Stimulated activated CD8-positive, alpha-beta memory T cell treated with anti-CD3 and anti-CD28 coated beads, Interleukin-15, amount 100 ng/mL, for 24 hours (primary cell): ENCODE data around the gene MIS18A.
"Not testable (repeated sequence)": the region's sequence is repeated elsewhere in the genome, so short reads cannot be mapped to it uniquely, and the experiment has no call there.

Experiments
- DNase-seq: peaks from one replicate; pipeline ENCODE4 v3.0.0-alpha.2; 2020; ENCODE audit warnings: low read depth

Gene MIS18A

GRCh38 chr21:32304998-32305397 is 26.1 kb upstream of the MIS18A start:
- DNase-seq, result no peak

- DNase-seq, result no peak
Measured at GRCh38 chr21:32303385-32303784, 24.5 kb upstream of the MIS18A start.

- DNase-seq, result no peak
Measured at GRCh38 chr21:32302560-32302959, 23.7 kb upstream of the MIS18A start.

DNA sequence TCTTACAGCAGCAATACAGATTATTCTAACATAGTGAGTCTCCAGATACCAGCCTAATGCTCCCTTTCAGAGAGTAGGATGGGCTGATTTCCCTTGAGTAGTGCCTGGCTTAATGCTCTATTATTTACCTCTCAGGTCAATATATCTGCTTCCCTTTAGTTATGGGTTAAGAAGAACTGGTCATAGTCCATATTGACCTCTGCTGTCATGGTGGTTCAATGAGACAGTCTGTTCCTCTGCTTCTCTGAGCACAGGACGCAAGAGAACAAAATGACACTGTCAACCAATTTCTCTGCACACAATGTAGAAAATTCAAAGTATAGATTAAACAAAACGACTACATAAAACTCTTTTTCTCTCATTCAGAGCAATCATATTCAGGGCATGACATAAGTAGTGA is 22.7 kb upstream of the MIS18A start:
- no peak for DNase-seq

- DNase-seq, result no peak
Measured at GRCh38 chr21:32300117-32300681, 21.4 kb upstream of the MIS18A start.

DNA sequence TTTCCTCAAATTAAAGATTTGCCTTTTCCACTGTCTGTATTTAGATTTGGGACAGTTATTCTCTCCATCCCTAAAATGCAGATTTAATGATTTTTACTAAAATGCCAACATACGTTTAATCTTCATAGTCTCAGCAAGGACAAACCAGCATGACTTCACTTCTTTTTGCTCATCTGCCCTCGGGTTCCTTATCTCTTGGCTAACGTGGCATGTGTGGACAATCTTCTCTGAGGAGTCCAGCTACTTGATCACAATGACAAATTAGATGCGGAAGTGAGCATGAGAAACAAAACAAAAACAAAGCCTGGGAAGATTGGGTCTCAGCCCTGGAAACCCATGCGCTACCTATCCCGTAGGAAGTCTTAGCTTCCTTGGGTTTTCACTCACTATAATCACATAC is 20.8 kb upstream of the MIS18A start:
- no peak for DNase-seq

DNA sequence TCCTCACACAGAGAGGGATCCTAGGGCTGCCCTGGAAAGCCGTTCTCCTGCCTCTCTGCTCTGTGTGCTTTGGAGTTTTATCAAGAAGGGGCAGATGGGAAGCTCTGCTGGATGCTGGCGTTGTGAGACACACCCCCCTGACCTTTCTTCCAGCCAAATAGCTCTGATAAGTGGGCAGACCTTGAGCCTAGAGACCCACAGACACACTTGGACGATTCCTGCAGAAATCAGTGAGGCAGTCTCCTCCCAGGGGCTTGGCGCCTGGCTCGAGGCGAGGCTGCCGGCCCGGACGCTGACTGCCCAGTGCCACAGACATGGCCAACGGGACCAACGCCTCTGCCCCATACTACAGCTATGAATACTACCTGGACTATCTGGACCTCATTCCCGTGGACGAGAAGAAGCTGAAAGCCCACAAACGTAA is 19.8 kb upstream of the MIS18A start, which contains the start of gene MRAP:
TSS of gene MRAP (plus strand) at position 198 of the 424 bp plus-strand sequence. CDS start at position 315, 117 bp downstream.
- DNase-seq, result no peak

GRCh38 chr21:32298148-32298559 is 19.3 kb upstream of the MIS18A start:
- DNase-seq, result no peak

DNA sequence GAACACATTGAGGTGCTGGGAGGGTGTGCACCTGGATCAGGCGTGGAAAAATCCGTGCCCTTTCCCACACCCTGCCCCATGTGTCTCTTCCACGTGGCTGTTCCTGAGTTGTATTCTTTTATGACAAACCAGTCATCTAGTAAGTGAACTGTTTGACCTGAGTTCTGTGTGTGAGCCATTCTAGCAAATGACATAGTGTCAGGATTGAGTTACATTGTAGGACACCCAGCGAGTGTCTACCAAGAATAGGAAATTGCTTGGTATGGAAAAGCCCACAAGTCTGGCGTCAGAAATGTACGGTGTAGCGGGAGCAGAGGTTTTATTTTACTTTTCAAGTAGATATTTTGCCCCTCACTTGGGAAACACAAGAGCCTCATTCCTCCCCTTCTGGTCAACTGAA is 18.6 kb upstream of the MIS18A start:
- no peak for DNase-seq

GRCh38 chr21:32285476-32285875 is 6.6 kb upstream of the MIS18A start:
- DNase-seq, result no peak

DNA sequence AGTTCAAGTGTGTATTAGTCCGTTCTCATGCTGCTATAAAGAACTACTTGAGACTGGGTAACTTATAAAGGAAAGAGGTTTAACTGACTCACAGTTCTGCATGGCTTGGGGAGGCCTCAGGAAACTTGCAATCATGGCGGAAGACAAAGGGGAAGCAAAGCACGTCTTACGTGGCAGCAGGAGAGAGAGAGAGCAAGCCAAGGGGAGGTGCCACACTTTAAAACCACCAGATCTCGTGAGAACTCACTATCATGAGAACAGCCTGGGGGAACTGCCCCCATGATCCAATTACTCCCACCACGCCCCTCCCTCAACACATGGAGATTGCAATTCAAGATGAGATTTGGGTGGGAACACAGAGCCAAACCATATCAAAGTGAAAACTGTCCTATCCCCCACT is 4.1 kb upstream of the MIS18A start:
- DNase-seq, result no peak

- no peak for DNase-seq
Measured at GRCh38 chr21:32281531-32281930, 2.7 kb upstream of the MIS18A start.

DNA sequence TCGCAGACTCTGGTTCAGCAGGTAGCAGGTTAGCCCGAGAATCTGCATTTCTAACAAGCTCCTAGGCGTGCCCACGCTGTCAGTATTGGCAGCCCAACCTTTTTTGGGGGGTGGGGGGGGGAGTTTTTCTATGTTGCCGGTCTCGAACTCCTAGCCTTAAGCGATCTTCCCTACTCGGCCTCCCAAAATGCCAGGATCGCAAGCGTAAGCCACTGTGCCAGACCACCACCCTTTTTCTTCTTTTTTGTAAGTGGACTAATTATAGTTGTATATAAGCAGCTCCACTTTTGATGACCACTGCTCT is 480 bp upstream of the MIS18A start:
- DNase-seq, result no peak

- DNase-seq, result no peak
Measured at GRCh38 chr21:32278103-32278502, 746 bp downstream of the MIS18A start.

DNA sequence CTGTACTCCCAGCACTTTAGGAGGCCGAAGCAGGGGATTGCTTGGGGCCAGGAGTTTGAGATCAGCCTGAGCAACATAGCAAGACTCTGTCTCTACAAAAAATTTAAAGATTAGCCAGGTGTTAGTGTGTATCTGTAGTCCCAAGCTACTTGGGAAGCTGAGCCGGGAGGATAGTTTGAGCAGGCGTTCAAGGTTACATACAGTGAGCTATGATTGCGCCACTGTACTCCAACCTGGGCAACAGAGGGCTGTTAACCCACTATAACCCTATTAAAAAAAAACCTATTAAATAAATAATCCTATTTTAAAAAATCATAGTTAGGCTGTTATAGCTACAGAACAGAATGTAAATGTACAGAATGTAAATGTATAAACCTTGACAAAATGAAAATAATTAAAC is 2.2 kb downstream of the MIS18A start:
- DNase-seq, result no peak

DNA sequence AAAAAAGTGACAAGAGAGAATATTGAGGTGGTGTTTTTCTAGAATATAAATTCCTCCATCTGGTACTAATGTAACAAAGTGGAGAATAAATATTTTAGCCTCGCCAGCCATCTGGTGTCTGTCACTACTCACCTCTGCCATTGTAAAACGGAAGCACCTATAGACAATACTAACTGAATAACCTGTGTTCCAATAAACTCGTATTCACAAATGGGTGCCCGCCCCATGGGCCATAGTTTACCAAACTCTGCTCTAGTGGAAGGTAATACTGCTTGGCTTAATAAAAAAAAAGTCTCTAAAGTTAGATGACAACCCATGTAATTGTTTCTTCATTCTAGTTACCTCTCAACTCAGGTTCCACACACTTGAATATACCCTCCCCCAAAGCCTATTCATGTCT is 8.1 kb downstream of the MIS18A start:
- no peak for DNase-seq

GRCh38 chr21:32265321-32265720 is 13.5 kb downstream of the MIS18A start:
- not testable (repeated sequence) for DNase-seq

DNA sequence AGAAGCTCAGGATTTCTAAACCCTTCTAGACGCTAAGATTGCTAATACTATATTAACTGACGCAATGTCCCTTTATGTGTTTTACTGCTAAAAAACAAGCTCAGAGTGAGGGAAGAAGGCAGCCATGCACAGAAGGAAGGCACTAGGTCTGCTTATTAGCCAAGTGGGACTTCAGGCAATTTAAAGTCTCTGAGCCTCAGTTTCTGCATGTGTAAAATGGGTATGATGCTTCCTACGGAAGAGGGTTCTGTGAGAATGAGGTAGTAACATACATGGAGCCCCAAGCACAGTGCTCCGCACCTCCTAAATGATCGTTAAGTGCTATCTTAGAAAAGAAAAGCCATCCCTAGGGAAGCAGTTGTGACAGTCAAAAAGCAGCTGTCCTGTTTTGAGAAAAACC is 16.9 kb downstream of the MIS18A start:
- no peak for DNase-seq

DNA sequence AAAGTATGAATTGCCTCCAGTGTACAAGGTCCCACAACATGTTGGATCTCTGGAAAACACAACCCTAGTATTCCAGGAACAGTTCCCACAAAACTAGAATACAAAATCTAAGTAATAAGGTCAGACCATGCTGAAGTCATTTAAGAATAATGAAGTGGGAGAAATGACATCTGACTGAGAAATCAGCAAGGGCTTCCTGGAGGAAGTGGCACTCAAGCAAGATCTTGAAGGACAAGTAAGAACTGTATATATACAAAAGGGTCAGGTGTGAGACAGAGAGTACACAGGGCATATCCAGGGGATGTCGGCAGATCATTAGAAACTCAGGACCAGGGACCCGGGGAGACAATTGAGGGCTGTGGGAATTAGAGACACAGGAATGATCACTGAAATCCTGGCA is 18.7 kb downstream of the MIS18A start:
- no peak for DNase-seq

- not testable (repeated sequence) for DNase-seq
Measured at GRCh38 chr21:32258786-32259048, 20.1 kb downstream of the MIS18A start.

- DNase-seq, result no peak
Measured at GRCh38 chr21:32257962-32258785, 20.7 kb downstream of the MIS18A start.

DNA sequence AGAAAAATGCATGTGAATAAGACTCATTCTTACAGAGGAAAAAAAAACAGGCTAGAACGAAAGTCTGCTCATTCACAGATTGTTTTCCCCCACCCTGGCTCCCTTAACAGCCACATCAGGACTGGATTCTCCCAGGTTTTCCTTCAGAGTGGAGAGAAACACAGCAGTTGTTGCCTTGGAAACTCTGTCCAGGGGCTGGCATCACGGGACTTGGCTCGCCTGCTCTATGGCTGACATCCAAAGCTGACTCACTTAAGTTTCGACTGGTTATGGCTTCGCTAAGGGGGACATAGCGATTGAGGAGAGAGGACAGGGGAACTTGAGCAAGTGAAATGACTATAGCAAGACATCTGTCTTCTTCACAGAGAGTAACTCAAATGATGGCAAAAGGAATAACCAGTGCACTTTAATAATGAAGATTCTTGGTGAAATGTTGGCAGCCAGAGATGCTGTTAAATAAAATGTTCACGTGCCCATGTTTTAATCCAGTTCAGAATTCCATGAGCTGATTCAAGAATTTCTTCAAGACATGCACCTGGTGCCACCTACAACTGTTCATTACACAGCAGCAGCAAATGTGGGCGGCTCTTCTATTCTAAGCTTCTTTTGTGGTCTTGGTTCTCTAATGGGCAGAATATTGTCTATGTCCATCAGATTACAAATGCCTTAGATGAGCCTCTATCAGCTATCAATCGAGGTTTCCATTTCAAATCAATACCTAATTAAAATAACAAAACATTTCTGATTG is 21.8 kb downstream of the MIS18A start:
- no peak for DNase-seq

DNA sequence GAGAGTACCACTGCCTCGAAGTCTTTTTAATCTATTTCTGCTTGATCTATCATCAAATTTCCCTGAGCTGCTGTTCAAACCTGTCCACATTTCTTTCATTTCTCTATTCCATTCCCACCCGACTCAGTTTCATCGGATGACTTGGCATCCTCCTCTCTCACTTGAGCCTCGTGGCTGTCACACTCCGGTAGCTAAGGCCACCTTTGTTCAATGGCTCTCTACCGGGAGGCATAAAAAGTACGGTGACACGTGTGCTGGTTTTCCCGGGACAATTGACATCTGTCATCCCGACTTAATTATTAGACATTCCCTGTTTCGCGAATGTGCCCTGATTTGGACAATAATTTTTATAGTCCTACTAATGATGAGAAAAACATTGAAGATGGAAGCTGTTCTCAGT is 22.6 kb downstream of the MIS18A start:
- DNase-seq, result no peak
